NCI-H2227 (cell line): ENCODE data around the gene C1QC.
A peak's percentile ranks its signal among the peaks of the same experiment; 100 is the strongest.

ENCODE experiments used
- DNase-seq: peaks from one replicate; lab custom pipeline; 2025; ENCODE audit not compliant: unreplicated experiment; lab: John Stamatoyannopoulos, UW

Gene C1QC

GRCh38 chr1:22619252-22619651, 24.2 kb upstream of the C1QC start:
- DNase-seq = no peak

GRCh38 chr1:22619798-22620197, 23.6 kb upstream of the C1QC start:
- DNase-seq = no peak

GRCh38 chr1:22621761-22622160, 21.7 kb upstream of the C1QC start:
- DNase-seq = no peak

- DNase-seq = no peak
Observed at GRCh38 chr1:22625262-22625925, 18.0 kb upstream of the C1QC start.

- no peak for DNase-seq
Observed at GRCh38 chr1:22626237-22627157, 16.9 kb upstream of the C1QC start.

GRCh38 chr1:22627331-22627730, 16.1 kb upstream of the C1QC start:
- DNase-seq = no peak

GRCh38 chr1:22628698-22629444, 14.6 kb upstream of the C1QC start:
- no peak for DNase-seq

- DNase-seq = no peak
Observed at GRCh38 chr1:22629886-22630285, 13.5 kb upstream of the C1QC start.

GRCh38 chr1:22633697-22634463, 9.6 kb upstream of the C1QC start:
- no peak for DNase-seq

GRCh38 chr1:22635436-22635835, 8.0 kb upstream of the C1QC start:
- DNase-seq = no peak

- no peak for DNase-seq
Observed at GRCh38 chr1:22636353-22636752, 7.1 kb upstream of the C1QC start, which contains the start of gene C1QA. C1QA (plus strand) TSS chr1:22636628; CDS start chr1:22637617, 989 bp downstream.

- no peak for DNase-seq
Observed at GRCh38 chr1:22636927-22637326, 6.5 kb upstream of the C1QC start.

- no peak for DNase-seq
Observed at GRCh38 chr1:22637907-22638445, 5.5 kb upstream of the C1QC start.

- DNase-seq = no peak
Observed at GRCh38 chr1:22638476-22639234, 4.8 kb upstream of the C1QC start.

GRCh38 chr1:22639286-22639685, 4.1 kb upstream of the C1QC start:
- DNase-seq = peak; percentile 35

GRCh38 chr1:22641247-22641646, 2.2 kb upstream of the C1QC start:
- no peak for DNase-seq

GRCh38 chr1:22641906-22642636, 1.4 kb upstream of the C1QC start:
- DNase-seq = peak; percentile 83

GRCh38 chr1:22643928-22644327, 495 bp downstream of the C1QC start:
- DNase-seq = no peak

- no peak for DNase-seq
Observed at GRCh38 chr1:22645931-22646330, 2.5 kb downstream of the C1QC start.
